OCI-LY1 (cell line): ENCODE data around the gene GSTP1.

Experiments
- EZH2 ChIP-seq: fragments of 200-600 bp; sonication (generic), shearing (Covaris generic); IDR thresholded peaks from 2 replicates; pipeline ENCODE4 v1.8.0; 2017; ENCODE audit warnings: borderline replicate concordance, mixed run types, mild to moderate bottlenecking, antibody characterized with exemption, low read length, moderate library complexity, mixed read lengths
- TF ChIP-seq, protein P1 (sequence below): fragments of 200-600 bp; sonication (generic), shearing (Covaris generic); IDR thresholded peaks from 2 replicates; pipeline ENCODE4 v1.5.1; 2017; ENCODE audit warnings: mild to moderate bottlenecking, antibody characterized with exemption, low read length, moderate library complexity, mixed read lengths

DNA sequence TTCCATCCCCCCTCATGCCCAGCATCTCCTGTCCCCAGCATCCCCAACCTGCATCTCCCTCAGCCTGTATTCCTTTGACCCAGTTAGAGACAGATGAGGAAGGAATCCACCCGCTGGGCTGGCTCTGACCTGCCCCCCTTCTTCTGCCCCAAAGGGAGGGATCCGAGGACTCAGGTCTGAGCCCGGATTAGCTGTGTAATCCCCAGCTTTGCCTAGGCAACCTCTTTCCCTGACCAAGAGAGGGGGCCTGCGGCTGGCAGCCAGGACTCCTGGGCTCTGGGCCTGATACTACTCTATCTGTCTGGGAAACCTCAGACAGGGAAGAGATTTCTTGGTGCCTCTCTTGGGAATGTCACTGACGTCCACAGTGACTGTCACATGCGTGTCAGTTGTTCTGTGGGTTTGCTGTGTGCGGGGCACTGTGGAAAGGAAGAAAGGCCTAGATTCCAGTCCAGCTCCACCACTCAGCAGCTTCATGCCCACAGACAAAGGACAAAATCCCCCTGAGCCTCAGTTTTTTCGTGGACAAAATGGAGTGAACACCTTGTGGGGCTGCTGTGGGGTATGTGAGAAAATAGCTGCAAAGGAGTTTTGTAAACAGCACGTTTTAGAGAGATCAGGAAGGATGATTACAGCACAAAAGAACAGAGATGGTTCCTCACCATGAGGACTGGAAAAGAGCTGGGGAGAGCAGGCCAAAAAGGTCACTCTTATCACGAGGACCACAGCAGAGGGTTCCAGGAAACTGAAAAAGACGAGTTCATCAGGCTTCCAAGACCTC lies 21.8 kb downstream of the GSTP1 start:
- TF ChIP-seq, protein P1, sequence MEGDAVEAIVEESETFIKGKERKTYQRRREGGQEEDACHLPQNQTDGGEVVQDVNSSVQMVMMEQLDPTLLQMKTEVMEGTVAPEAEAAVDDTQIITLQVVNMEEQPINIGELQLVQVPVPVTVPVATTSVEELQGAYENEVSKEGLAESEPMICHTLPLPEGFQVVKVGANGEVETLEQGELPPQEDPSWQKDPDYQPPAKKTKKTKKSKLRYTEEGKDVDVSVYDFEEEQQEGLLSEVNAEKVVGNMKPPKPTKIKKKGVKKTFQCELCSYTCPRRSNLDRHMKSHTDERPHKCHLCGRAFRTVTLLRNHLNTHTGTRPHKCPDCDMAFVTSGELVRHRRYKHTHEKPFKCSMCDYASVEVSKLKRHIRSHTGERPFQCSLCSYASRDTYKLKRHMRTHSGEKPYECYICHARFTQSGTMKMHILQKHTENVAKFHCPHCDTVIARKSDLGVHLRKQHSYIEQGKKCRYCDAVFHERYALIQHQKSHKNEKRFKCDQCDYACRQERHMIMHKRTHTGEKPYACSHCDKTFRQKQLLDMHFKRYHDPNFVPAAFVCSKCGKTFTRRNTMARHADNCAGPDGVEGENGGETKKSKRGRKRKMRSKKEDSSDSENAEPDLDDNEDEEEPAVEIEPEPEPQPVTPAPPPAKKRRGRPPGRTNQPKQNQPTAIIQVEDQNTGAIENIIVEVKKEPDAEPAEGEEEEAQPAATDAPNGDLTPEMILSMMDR, result no peak
- TF ChIP-seq EZH2, result no peak
